Measurements from ENCODE around the gene SNAP25. TPM values are rescaled to one million over a fixed set of nuclear protein-coding genes. Genes with fewer than 3 reads are reported as not detected.

Gene SNAP25
- total and polyA plus RNA-seq, 7 donors, result 0.46 to 19.3 (median 6.8) TPM

- no peak for DNase-seq
- intact Hi-C loops (cut with DNase I), result no loop called here
- H3K27ac ChIP-seq, result no peak overlapping the region
- no peak for TF ChIP-seq CTCF (IDR thresholded peaks at IDR 0.05)
- TF ChIP-seq POLR2A (IDR thresholded peaks at IDR 0.05), result no peak
- TF ChIP-seq EP300 (IDR thresholded peaks at IDR 0.05), result no peak
- TF ChIP-seq POLR2AphosphoS5 (IDR thresholded peaks at IDR 0.05), result no peak
- H3K4me1 ChIP-seq, result no peaks in the 10 kb centered on the region
- 46 to 80% methylated on average over 3 of the region's 3 CpGs for WGBS, 2 donors
- no peaks in the 10 kb centered on the region for H3K27me3 ChIP-seq
- H3K9me3 ChIP-seq, result no peaks in the 10 kb centered on the region
- no peaks in the 10 kb centered on the region for H3K36me3 ChIP-seq
- H3K4me3 ChIP-seq, result no peak overlapping the region
Observed at GRCh38 chr20:10253780-10254179, 35.1 kb downstream of the SNAP25 start.

DNA sequence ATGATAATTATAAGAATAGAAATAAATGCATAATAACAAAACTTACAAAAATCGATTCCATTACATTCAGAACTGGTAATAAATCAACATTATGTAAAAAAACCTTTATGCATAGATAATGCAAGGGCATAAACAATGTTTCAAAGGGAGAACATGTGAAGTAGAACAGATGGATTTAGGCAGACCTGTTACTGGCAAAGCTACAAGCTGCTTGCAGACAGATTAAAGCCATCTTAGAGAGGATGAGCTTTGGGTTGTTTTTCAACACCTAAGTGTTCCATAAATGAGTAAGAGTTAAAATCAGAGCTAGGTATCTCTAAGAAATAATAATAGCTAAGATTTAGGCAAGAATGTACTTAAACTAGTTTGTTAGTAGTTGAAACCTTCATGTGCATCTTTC lies 37.2 kb downstream of the SNAP25 start:
- no peak overlapping the region for H3K4me3 ChIP-seq
- no peaks in the 10 kb centered on the region for H3K36me3 ChIP-seq
- H3K27ac ChIP-seq, result no peak overlapping the region
- 52 to 66% methylated on average over 1 of the region's 1 CpG for WGBS, 2 donors
- DNase-seq, result no peak
- H3K9me3 ChIP-seq, result no peaks in the 10 kb centered on the region
- H3K4me1 ChIP-seq, result no peaks in the 10 kb centered on the region
- H3K27me3 ChIP-seq, result no peaks in the 10 kb centered on the region
- intact Hi-C loops (cut with DNase I), result no loop called here
- TF ChIP-seq EP300 (IDR thresholded peaks at IDR 0.05), result no peak
- TF ChIP-seq CTCF (IDR thresholded peaks at IDR 0.05), result no peak

DNA sequence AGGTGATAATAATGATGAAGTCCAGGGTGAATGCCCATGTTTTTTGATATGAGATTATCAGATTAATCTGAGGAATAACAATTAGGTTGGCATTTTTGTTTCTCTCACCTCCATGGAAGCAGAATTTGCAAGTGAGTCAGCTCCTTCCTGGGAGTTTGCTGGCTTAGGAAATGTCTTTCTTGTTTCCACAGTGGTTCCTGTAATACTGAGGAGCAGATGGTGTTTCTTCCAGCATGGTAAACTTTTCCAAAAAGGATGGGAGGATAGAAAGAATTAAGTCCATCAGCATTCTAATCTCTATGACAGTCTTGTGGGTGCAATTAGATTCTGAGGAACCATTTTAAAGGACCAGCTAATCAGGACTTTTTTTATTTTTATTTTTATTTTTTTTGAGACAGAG lies 40.5 kb downstream of the SNAP25 start:
- H3K27ac ChIP-seq, result no peak overlapping the region
- intact Hi-C loops (cut with DNase I), result no loop called here
- no peak overlapping the region for H3K4me3 ChIP-seq
- no peaks in the 10 kb centered on the region for H3K9me3 ChIP-seq
- no peak for TF ChIP-seq EP300 (IDR thresholded peaks at IDR 0.05)
- no peak for TF ChIP-seq POLR2AphosphoS5 (IDR thresholded peaks at IDR 0.05)
- TF ChIP-seq POLR2A (IDR thresholded peaks at IDR 0.05), result no peak
- no peak for TF ChIP-seq CTCF (IDR thresholded peaks at IDR 0.05)
- H3K36me3 ChIP-seq, result no peaks in the 10 kb centered on the region
- DNase-seq, result no peak
- no peaks in the 10 kb centered on the region for H3K27me3 ChIP-seq
- no peaks in the 10 kb centered on the region for H3K4me1 ChIP-seq

GRCh38 chr20:10260316-10260715 lies 41.7 kb downstream of the SNAP25 start:
- no peak for DNase-seq
- Histone ChIP-seq H3K9me3 (no peaks in the 10 kb centered on the region), H3K27ac (no peak overlapping the region), H3K27me3 (no peaks in the 10 kb centered on the region), H3K4me1 (no peaks in the 10 kb centered on the region), H3K4me3 (no peak overlapping the region), H3K36me3 (no peaks in the 10 kb centered on the region)
- TF ChIP-seq EP300 (IDR thresholded peaks at IDR 0.05) (no peak), POLR2A (IDR thresholded peaks at IDR 0.05) (no peak)
- WGBS, 2 donors, result 59 to 61% methylated on average over 1 of the region's 1 CpG
- intact Hi-C loops (cut with DNase I), result no loop called here

GRCh38 chr20:10261702-10262101 lies 43.1 kb downstream of the SNAP25 start:
- intact Hi-C loops (cut with DNase I), result no loop called here
- 91 to 94% methylated on average over 2 of the region's 2 CpGs for WGBS, 2 donors
- H3K27ac ChIP-seq, result no peak overlapping the region
- H3K9me3 ChIP-seq, result no peaks in the 10 kb centered on the region
- TF ChIP-seq POLR2A (IDR thresholded peaks at IDR 0.05), result no peak
- no peak for TF ChIP-seq EP300 (IDR thresholded peaks at IDR 0.05)
- TF ChIP-seq CTCF (IDR thresholded peaks at IDR 0.05), result no peak
- no peak for TF ChIP-seq POLR2AphosphoS5 (IDR thresholded peaks at IDR 0.05)
- H3K36me3 ChIP-seq, result no peaks in the 10 kb centered on the region
- H3K4me1 ChIP-seq, result no peaks in the 10 kb centered on the region
- no peak overlapping the region for H3K4me3 ChIP-seq
- no peak for DNase-seq
- no peaks in the 10 kb centered on the region for H3K27me3 ChIP-seq

All from sigmoid colon (tissue), 7 donors.